Inflammatory macrophage (primary cell): ENCODE results near the gene KIAA2012.

Experiments used
- DNase-seq, 2 donors: peaks; one replicate each; pipeline ENCODE4 v3.0.0-alpha.2; 2020 to 2022
- total RNA-seq, 18 experiments: gene quantifications; one replicate each; lab custom pipeline; 2026; ENCODE audit warnings: mixed read lengths in 6 of 18, inconsistent platforms in 2 of 18; lab: John Stamatoyannopoulos, UW

KIAA2012 gene
- 0 to 0.37 (median 0.06) reads per million in 18 experiments for total RNA-seq

DNA sequence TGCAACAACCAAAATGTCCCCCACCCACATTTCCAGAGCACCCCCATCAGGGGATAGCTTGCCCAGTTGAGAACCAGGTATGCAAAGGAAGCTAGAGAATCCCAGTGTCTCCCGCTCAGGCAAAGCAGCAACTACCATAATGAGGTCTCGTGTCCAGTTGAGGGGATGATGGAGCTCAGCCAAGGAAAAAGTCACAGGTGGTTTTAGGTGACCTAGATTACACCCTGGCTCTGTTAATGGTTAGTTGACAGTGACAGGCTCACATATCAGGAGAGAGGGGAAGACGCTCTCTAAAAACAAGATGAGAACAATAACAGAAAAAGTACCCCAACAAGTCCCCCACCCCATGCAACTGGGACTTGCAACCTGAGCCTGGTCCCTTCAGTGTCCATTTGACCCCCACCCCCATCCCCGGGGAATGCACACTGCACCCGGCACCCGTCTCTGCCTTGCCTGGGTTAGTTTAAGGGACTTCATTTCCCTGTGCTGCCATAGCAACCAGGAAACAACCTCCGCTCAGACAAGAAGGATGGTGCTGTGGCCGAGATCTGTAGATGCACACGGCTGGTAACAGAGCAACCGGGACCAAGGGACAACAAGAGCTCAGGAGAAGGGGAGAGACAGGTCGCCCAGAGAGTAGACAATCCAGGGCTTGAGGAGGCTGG lies at the start of gene KIAA2012:
Gene KIAA2012, plus strand, starts transcription at position 519 of the 665 bp plus-strand sequence. CDS start 373 bp downstream, outside the sequence.
- no peak for DNase-seq

DNA sequence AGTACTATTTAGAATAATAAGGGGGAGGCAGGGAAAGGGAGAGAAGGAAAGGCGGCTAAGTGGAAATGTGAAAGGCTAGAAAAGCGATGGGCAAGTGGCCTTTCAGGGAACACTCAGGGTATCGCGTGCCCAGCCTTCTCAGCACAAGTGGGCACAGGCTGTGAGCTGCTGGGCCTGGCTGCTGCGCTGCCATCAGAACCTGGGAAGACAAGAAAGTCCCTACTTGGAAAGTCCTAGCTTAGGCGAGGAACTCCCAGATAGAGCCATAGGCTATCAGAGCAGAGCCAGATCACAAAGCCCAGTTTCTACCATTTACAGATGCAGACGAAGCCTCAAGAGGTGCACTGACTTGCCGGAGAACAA lies 49.2 kb upstream of the KIAA2012 start:
- DNase-seq, result no peak

DNA sequence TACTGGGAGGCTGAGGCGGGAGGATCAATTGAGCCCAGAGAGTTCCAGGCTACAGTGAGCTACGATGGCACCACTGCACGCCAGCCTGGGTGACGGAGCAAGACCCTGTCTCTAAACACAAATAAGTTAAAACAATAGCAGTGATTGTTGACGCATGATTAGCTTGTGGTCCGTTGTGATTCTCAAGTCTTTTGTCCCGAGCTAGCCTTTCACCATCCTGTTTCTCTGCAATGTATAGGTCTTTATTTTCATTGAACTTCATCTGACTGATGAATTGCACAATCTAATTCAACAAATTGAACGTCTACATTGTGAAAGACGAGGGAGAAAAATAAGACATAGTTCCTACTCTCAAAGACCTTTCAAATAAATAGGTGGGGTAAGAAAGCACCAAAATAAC lies 48.2 kb upstream of the KIAA2012 start:
- DNase-seq, result no peak

DNA sequence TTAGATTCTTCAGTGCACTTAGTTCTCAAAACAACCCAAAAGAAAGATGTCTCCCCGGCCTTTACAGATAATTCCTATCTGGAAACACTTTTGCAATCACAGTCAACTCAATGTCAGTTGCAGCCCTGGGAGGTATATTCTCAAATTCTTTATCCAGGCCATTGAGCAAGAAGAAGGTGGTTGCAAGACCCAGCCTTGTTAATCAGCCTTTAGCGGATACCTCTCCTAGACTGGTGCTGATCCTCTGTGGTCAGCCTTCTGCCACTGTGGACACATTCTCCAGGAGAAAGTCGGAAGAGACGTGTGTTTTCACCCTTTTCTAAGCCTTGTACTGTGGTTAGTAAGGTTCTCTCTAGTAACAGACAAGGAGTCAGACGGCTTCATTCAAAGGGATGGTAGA lies 47.2 kb upstream of the KIAA2012 start:
- DNase-seq, result no peak

DNA sequence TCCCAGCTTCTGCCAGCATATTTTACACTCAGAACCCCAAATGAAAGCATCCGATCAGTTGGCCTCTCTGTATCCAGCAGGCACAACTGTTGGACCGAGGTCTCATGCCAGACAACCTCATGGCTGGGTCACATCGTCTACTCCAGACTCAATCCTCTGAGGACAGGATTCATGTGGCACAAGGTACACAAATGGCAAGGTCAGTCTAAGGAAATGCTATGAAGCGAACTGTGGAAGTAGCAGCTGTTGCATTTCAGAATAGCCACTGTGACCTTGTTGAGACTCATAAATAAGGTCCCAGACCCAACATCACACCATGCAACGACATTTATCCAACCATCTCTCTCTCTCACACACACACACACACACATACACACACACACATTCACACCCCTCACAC lies 46.5 kb upstream of the KIAA2012 start:
- DNase-seq, result no peak

DNA sequence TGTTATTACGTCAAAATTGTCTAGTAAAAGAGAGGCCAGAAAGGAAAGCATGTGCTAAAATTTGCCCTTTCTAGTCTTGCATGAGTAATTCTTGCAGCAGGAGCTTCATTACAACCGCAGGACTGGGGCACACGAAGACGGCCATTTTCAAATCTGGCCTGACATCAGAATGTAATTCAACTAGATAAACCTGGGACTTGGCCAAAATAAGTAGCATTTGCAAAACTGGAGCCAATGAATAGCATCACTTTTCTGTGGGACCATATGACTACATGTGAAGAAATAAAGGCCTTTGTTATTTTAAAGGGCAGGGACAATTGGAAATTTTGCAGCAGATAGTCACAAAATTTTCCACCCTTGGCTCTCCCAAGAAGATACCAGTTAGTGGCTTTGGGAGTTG lies 42.4 kb upstream of the KIAA2012 start:
- DNase-seq, result no peak

DNA sequence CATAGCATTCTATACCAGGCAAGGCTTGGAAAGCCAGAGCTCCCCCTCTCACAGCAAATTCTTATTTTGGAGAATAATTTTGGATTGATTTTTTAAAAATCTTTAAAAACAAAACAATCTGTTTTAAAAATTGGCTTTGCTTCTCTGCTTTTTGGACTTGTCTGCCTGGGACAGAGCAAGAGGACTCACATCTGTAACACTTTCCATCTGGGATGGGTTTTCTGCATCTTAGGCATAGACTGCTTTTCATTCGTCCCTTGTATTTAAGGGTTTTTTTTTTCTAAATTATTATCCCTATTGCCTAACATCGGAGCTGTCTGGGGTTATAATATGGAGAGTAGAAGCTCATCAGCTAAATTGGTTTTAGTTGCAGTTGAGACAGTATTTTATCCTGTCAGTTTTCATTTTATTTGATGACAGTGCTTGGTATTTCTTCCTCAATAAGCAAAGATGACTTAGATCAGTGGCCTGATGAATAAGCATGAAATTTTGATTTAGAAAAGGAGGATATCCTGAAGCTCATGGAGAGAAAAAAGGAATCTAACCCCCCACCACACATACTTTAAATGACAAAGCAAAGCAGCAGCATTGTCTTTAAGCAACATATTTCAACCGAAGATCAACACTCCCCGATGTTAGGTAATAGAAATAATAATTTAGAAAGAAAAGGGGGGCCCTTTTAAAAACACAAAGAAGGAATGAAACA lies 41.7 kb upstream of the KIAA2012 start:
- no peak for DNase-seq

DNA sequence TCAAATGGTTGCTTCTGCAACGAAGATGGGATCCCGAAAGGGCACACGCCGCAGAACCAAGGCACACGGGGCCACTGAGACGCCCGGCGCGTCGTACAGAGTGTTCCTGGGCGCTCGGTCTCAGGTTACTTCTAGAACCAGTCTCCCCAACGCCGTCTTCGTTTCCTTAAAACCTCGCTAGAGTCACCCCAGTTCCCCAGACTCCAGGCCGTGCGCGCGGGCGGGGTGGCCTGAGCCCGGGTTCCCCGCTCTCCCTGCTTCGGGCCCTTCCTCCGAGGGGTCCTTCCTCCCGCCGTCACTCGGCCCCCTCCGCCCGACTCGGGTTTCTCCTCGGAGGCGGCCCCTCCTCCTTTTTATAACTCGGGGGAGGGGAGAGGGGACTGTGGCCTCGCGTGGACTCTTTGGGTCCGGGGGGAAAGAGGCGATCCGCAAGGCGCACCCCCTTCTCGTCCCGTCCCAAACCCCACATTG lies 40.2 kb upstream of the KIAA2012 start:
- peak; percentile 9 to 27 for DNase-seq

DNA sequence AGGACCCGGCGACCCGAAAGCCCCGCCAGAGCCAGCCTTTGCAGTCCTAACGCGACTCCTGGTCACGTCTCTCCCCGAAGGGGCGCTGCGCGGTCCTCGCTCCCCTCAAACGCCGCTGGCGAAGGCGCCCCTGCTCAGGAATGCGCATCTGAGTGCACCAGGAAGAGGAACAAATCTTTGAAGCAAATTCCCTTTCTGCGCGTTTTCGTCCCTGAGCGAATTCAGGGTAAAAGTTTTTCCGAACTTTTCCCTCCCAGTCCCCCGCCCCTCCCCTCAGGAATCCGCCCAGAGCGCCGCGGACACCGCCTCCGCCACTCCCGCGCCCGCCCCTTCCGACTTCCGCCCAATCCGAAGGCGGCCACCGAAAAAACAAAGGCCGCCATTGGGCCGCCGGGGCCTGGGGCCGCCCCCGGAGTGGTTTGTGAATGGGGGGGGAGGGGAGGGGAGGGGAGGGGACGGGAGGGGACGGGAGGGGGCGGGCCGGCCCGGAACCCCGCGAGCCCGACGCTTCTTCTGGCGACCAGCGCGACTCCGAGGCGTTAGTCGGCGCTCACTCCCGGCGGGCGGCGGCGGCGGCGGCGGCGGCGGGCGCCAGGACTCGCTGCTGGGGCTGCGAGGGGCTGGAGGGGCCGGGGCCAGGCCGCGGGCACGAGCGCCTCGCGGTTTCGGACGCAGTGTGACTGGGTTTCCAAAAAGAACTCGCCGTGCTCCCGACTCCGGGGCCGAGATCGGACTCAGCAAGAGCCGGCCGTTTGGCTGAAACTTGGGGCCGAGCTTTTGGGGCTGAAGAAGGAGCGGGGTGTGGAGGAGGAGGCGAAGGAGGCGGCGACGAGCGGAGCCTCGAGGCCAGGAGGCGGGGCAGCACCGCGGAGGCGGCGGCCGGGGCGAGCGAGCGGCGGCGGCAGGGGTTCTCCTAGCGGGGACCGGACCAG lies 39.5 kb upstream of the KIAA2012 start, which contains the start of gene FZD7:
Gene FZD7, plus strand, starts transcription at position 539 of the 932 bp plus-strand sequence. CDS start 793 bp downstream, outside the sequence.
- DNase-seq, result peak; percentile 80 to 90

DNA sequence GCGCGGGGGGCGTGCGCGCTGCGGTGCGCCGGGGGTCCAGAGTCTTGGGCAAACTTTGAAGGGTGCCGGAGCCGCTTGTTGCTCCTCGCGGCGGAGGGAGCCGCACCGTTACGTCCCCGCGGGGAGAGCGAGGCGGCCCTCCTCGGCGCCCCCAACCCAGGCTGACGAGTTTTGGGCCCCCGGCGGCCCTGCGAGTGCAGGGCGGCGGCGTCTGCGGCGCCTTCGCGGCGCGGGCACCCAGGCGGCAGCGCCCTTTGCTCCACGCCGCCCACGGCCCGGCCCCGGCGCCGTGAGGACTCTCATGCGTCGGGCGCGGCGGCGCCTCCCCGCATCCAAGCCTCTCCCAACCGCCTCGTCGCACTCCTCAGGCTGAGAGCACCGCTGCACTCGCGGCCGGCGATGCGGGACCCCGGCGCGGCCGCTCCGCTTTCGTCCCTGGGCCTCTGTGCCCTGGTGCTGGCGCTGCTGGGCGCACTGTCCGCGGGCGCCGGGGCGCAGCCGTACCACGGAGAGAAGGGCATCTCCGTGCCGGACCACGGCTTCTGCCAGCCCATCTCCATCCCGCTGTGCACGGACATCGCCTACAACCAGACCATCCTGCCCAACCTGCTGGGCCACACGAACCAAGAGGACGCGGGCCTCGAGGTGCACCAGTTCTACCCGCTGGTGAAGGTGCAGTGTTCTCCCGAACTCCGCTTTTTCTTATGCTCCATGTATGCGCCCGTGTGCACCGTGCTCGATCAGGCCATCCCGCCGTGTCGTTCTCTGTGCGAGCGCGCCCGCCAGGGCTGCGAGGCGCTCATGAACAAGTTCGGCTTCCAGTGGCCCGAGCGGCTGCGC lies 38.6 kb upstream of the KIAA2012 start:
- peak; percentile 14 to 57 for DNase-seq

DNA sequence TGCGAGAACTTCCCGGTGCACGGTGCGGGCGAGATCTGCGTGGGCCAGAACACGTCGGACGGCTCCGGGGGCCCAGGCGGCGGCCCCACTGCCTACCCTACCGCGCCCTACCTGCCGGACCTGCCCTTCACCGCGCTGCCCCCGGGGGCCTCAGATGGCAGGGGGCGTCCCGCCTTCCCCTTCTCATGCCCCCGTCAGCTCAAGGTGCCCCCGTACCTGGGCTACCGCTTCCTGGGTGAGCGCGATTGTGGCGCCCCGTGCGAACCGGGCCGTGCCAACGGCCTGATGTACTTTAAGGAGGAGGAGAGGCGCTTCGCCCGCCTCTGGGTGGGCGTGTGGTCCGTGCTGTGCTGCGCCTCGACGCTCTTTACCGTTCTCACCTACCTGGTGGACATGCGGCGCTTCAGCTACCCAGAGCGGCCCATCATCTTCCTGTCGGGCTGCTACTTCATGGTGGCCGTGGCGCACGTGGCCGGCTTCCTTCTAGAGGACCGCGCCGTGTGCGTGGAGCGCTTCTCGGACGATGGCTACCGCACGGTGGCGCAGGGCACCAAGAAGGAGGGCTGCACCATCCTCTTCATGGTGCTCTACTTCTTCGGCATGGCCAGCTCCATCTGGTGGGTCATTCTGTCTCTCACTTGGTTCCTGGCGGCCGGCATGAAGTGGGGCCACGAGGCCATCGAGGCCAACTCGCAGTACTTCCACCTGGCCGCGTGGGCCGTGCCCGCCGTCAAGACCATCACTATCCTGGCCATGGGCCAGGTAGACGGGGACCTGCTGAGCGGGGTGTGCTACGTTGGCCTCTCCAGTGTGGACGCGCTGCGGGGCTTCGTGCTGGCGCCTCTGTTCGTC lies 37.7 kb upstream of the KIAA2012 start:
- DNase-seq, result peak; percentile 27 to 39

DNA sequence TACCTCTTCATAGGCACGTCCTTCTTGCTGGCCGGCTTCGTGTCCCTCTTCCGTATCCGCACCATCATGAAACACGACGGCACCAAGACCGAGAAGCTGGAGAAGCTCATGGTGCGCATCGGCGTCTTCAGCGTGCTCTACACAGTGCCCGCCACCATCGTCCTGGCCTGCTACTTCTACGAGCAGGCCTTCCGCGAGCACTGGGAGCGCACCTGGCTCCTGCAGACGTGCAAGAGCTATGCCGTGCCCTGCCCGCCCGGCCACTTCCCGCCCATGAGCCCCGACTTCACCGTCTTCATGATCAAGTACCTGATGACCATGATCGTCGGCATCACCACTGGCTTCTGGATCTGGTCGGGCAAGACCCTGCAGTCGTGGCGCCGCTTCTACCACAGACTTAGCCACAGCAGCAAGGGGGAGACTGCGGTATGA lies 37.1 kb upstream of the KIAA2012 start:
- DNase-seq, result no peak

DNA sequence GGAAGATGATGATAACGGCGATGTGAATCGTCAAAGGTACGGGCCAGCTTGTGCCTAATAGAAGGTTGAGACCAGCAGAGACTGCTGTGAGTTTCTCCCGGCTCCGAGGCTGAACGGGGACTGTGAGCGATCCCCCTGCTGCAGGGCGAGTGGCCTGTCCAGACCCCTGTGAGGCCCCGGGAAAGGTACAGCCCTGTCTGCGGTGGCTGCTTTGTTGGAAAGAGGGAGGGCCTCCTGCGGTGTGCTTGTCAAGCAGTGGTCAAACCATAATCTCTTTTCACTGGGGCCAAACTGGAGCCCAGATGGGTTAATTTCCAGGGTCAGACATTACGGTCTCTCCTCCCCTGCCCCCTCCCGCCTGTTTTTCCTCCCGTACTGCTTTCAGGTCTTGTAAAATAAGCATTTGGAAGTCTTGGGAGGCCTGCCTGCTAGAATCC lies 36.4 kb upstream of the KIAA2012 start:
- DNase-seq, result no peak

DNA sequence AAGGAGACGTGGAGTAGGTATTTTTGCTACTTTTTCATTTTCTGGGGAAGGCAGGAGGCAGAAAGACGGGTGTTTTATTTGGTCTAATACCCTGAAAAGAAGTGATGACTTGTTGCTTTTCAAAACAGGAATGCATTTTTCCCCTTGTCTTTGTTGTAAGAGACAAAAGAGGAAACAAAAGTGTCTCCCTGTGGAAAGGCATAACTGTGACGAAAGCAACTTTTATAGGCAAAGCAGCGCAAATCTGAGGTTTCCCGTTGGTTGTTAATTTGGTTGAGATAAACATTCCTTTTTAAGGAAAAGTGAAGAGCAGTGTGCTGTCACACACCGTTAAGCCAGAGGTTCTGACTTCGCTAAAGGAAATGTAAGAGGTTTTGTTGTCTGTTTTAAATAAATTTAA lies 36.0 kb upstream of the KIAA2012 start:
- DNase-seq, result peak in 1 of 2 donors; percentile 10

DNA sequence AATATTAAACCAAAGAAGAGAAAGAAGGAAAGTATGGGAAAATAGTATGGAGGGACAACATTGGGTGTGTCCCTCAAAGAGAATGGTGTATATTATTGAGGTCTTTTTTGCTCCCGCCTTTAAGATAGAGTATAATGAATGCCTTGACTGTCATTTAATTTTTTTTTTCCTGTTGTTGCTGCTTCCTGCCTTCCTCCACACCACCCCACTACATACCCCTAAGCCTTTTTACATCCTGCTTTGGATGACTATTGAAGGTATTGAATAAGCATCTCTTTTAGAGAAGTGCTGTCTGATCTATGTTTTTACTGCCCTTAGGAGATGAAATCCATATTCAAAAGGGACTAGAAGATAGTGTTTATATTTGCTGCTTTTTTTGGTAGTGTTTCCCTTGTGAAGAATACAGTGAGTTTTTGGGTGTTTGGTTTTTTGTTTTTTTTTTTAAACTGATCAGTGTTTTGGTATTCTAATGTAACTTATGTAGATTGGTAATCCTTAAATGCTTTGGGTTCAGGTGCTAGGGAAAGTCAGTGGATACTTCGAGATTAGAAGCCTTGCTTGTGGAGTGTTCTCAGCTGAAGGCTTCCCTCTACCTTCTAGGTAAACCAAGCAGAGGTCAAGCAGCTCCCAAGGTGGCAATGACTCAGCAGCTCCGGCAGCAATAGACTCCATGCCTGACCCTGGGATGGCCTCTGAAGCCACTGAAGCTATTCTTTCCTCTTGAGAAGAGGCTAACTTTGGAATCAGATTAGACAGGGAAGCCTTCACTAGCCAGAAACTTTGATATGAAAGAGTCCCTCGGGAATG lies 34.4 kb upstream of the KIAA2012 start:
- DNase-seq, result no peak

DNA sequence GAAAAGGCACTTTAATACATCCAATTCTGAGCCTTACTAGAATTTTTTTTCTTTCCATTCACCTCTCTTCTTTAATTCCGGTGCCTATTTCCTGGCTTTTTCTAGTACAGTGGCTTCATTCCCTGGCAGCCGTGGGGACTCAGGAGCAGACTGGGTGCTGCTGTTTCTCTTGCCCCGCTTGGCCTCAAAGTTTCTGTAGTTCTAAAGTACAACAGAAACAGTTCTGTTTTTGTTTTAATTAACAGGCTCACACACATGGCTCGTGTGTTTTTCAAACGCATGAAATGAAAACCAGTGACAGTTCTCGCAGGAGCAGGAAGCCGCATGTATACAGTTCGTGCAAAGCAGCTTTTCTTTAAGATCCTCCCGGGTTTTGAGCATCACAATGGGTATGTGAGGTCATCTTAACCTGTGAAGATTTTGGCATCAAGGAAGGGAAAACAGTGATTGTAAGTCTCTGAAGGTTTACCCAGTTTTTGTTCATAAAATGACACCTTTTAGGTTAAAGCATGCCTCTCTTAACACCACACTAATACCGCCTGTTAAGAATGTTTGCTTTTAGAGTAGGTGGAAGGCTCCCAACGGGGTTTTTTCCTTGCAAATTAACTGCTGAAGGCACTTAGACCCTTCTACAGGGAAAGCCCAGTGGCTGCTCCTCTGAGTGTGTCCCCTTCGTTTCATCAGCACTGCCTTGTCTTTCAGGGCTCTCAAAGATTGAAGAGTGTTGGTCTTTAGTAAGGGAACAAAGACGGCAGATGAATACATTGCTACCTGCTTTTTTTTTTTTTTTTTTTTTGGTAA lies 33.6 kb upstream of the KIAA2012 start:
- no peak for DNase-seq

DNA sequence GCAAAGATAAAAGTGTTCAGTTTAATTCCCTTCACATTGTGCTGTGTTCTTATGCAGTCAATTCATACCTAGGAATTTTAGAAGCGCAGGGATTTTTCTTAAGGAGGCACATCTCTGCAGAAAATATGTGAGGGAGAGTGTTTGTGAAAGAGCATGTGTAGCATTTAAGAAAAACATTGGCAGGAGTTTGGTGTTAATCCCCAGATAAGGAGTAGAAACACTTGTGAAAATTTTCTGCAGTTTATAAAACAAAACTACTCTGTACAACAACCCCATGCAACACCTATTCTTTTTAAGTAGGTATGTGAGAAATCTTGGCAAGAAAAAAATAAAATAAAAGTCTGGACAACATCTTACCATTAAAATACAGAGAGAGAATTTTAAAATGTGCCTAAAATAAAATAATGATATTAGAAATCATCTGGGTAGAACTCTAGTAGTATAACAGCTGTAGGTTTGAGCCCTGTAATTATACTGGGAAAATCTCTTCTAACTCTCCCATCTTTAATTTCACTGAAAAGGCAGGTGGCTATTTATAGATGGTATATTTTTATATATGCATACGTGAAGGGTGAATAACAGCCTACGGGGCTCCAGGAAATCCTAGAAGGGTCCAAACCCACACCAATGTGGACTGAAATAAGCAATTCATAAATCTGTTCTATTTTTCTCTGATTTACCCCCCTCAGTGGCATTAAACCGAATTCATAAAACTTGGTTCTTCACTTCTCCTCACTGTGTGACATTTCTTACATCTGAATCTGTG lies 32.8 kb upstream of the KIAA2012 start:
- no peak for DNase-seq

DNA sequence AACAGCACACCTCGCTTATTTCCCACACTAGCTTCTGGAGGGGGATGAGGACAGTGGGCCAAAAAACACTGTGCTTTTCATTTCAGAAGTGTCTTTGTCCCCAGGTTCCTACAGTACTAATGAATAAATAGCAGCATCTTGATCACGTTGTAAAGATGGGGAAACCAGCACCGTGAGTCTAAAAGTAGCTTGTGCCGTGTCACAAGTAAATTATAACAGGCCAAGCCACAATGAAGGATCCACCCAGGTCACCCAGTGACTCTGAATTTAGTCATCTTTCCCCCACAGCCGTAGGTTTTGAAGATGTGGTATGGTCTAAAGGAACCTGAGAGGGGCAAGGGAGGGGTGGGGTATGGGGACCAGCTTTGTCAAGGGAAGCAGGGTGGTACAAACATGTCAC lies 30.6 kb upstream of the KIAA2012 start:
- no peak for DNase-seq
